Aorta (tissue), 5 donors: ENCODE measurements around the gene PTPRCAP. TPM values are rescaled to one million over a fixed set of nuclear protein-coding genes. Genes with fewer than 3 reads are reported as not detected.
"Not testable (repeated sequence)": the region's sequence is repeated elsewhere in the genome, so short reads cannot be mapped to it uniquely, and the experiment has no call there.

ENCODE experiments used
- ATAC-seq: fragments of 200-7000 bp; cut with Tn5 transposase; one replicate; pipeline ENCODE4 v1.9.1; 2022; ENCODE audit warnings: moderate library complexity; ENCODE audit not compliant: low FRiP score
- DNase-seq, 2 donors: peaks; one replicate each; pipeline ENCODE4 v3.0.0-alpha.2; 2020
- H3K27ac ChIP-seq, 2 donors: one replicate each; pipeline ENCODE4 v1.5.1; 2013; ENCODE audit warnings: low read length in 2 of 2, mild to moderate bottlenecking in 2 of 2, moderate library complexity in 2 of 2, control low read depth in 1 of 2, inconsistent platforms in 1 of 2, low read depth in 1 of 2
- H3K27me3 ChIP-seq, 2 donors: one replicate each; pipeline ENCODE4 v1.6.1; 2013; ENCODE audit warnings: control low read depth in 1 of 2, low read length in 1 of 2, mild to moderate bottlenecking in 1 of 2, moderate library complexity in 1 of 2; ENCODE audit not compliant: insufficient read depth in 2 of 2, control insufficient read depth in 1 of 2
- H3K36me3 ChIP-seq, 2 donors: one replicate each; pipeline ENCODE4 v1.6.1; 2013; ENCODE audit warnings: control low read depth in 1 of 2, low read length in 1 of 2, mild to moderate bottlenecking in 1 of 2; ENCODE audit not compliant: insufficient read depth in 2 of 2, control insufficient read depth in 1 of 2
- H3K4me1 ChIP-seq, 2 donors: one replicate each; pipeline ENCODE4 v1.6.1; 2013; ENCODE audit warnings: low read length in 2 of 2, control low read depth in 1 of 2, mild to moderate bottlenecking in 1 of 2, moderate library complexity in 1 of 2; ENCODE audit not compliant: insufficient read depth in 2 of 2, control insufficient read depth in 1 of 2
- H3K4me3 ChIP-seq, 2 donors: one replicate each; pipeline ENCODE4 v1.5.1; 2013; ENCODE audit warnings: low read length in 2 of 2, control low read depth in 1 of 2, mild to moderate bottlenecking in 1 of 2
- H3K9me3 ChIP-seq: one replicate; pipeline ENCODE4 v1.6.1; 2013; ENCODE audit warnings: mild to moderate bottlenecking, low read length; ENCODE audit not compliant: control insufficient read depth
- WGBS, 2 donors: extraction: QIAGEN DNeasy Blood & Tissue Kit; methylation state at CpG; one replicate each; pipeline ENCODE4 v1.1.7; 2013; 5-methylcytosine and 5-hydroxymethylcytosine counted together
- intact Hi-C, 2 donors: fragments of 100-400 bp; cut with DNase I; formaldehyde crosslinking; loops; one replicate each; pipeline versions ENCODE4 v1.14.2 to v1.15.0; 2022
- long read RNA-seq, 2 donors: library from polyadenylated mRNA; unstranded; transcript quantifications; one replicate each; pipeline ENCODE4 v2.0.0, GENCODE V29; 2020 to 2021
- polyA plus RNA-seq, 2 donors: library from polyadenylated mRNA; stranded (reverse); fragments of 200-250 nt; gene quantifications; one replicate each; pipeline ENCODE4 v1.2.3, GENCODE V29; 2013
- total RNA-seq, 2 donors: library from RNA; stranded (reverse); fragmentation: NEBNext Ultra II Directional; extraction: Animal tissue kit (Norgen Biotek cat#: 25700); gene quantifications; one replicate each; pipeline ENCODE4 v1.2.1, GENCODE V29; 2021
- donor health status: healthy with polysubstance abuse.
- donor health status: Bipolar disorder and iron deficiency.
- donor health status: DM: no; HTN: no; CAD: no.
- donor health status: DM: no; HTN: no; CAD: no.
- donor health status: DM: yes; HTN: yes; CAD: no.

PTPRCAP gene, protein sequence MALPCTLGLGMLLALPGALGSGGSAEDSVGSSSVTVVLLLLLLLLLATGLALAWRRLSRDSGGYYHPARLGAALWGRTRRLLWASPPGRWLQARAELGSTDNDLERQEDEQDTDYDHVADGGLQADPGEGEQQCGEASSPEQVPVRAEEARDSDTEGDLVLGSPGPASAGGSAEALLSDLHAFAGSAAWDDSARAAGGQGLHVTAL
- total RNA-seq (1 to 10 TPM; 2.9 to 4.8 TPM), polyA plus RNA-seq (10 to 100 TPM in 1 of 2 donors, 1 to 10 TPM in 1; 2.0 to 13.8 TPM)
- long read RNA-seq, donor 1, partial matches to known transcripts, result 1 of 2 reads
- long read RNA-seq, donor 1, other reads (novel, unspliced or antisense), result 0 of 2 reads
- long read RNA-seq, donor 2, partial matches to known transcripts, result 0 of 2 reads
- long read RNA-seq, donor 2, other reads (novel, unspliced or antisense), result 1 of 2 reads

DNA sequence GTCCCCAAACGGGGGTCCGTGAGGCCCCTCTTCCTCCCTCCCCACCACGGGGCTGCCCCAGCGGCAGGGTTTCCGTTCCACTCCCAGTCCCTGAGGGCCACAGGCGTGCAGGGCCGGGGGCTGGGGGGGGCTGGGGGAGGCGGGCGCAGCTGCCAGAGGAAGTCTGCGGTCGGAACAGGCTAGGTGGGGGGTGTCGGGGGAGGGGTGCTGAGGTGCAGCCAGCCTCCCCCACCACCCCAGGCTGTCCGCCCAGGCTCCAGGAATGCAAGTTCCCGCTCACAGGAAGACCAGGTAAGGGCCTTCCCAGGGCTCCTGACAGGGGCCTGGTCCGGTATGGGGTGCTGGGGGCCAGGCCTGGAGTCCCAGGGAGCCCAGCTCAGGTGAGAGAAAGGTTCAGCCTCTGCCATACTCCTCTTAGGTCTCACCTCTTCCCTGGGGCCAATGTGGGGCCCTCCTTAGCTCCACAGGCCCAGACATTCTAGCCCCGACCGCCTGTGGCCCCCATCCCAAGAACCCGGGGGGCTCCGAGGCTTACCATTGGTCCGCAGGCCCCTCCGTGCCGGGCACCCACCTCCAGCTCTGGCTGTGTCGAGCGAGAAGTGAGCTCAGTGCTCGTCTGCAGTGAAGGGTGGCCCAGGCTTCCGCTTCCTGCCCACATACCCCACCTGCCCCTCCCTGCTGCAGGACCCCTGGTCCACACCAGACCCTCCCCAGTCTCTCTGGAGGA is at the start of gene PTPRCAP:
Gene PTPRCAP (minus strand): TSS at position 601 of the 727 bp plus-strand sequence. CDS start 63 bp downstream, at position 538.
- Histone ChIP-seq H3K27me3 (no peaks in the 10 kb centered on the region), H3K4me1 (no peaks in the 10 kb centered on the region), H3K4me3 (no peak within 1 kb of the TSS), H3K27ac (no peak within 1 kb of the TSS), H3K9me3 (no peaks in the 10 kb centered on the region), H3K36me3 (peaks cover 0 to 2% of the 10 kb centered on the region in 2 donors)
- DNase-seq, result peak in 1 of 2 donors; percentile 49
- intact Hi-C loops, result no loop called here
- 68 to 75% methylated on average over 17 to 26 of the region's 26 CpGs for WGBS, 2 donors
- no peak for ATAC-seq

GRCh38 chr11:67486481-67487195 is 49.2 kb upstream of the PTPRCAP start:
- H3K4me3 ChIP-seq, result no peak overlapping the region
- WGBS, 2 donors, result 87 to 89% methylated on average over 20 of the region's 20 CpGs
- H3K4me1 ChIP-seq, result peaks cover 0 to 3% of the 10 kb centered on the region in 2 donors
- ATAC-seq (no peak), DNase-seq (peak in 1 of 2 donors; percentile 37)
- H3K27ac ChIP-seq, result no peak overlapping the region
- intact Hi-C loops, result no loop called here
- no peaks in the 10 kb centered on the region for H3K9me3 ChIP-seq
- no peaks in the 10 kb centered on the region for H3K27me3 ChIP-seq
- no peaks in the 10 kb centered on the region for H3K36me3 ChIP-seq

DNA sequence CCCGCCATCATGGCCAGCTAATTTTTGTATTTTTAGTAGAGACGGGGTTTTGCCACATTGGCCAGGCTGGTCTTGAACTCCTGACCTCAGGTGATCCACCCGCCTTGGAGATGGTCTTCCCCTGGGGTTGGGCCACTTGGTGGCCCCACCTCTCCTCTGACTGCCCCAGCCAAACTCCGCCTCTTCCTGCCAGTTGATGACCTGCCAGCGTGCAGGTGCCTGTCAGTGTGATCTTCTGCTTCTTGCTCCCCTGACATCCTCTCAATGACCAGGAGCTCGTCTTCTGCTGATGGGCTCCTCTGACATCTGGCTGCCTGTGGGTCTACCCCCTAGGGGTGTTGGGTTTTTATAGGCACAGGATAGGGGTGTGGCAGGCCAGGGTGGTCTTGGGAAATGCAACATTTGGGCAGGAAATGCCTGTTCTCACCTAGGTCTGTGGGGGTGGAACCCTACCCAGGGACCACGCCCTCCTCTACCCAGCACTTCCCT is 48.4 kb upstream of the PTPRCAP start:
- H3K9me3 ChIP-seq, H3K27ac ChIP-seq, H3K27me3 ChIP-seq, ATAC-seq, H3K36me3 ChIP-seq, H3K4me3 ChIP-seq, H3K4me1 ChIP-seq, intact Hi-C loops: not testable (repeated sequence)
- DNase-seq, result peak in 1 of 2 donors; percentile 47
- WGBS, 2 donors, result 90 to 91% methylated on average over 7 of the region's 7 CpGs

DNA sequence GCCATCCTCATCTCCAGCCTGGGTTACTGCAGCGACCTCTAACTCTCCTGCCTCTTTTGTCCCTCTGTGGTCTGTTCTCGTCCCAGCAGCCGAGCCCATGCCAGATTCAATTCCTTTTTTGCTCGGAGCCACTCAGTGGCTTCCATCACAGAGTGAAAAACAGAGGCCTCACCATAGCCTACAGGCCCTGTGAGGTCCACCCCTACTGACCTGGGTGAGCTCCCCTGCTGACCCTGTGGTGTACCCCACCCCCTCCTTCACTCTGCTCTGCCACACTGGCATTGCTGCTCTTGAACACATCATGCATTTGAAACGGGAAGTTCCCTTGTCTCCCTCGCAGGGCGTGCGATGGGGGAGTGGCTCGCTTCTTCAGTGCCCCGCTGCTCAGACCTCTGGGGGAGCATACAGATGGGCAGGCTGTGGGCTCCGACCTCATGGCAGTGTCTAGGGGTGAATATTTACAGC is 47.4 kb upstream of the PTPRCAP start:
- peaks cover 0 to 3% of the 10 kb centered on the region in 2 donors for H3K4me1 ChIP-seq
- DNase-seq (peak; percentile 66 to 75), ATAC-seq (no peak)
- H3K36me3 ChIP-seq, result no peaks in the 10 kb centered on the region
- 77 to 81% methylated on average over 11 of the region's 11 CpGs for WGBS, 2 donors
- intact Hi-C loops, result no loop called here
- no peak overlapping the region for H3K27ac ChIP-seq
- H3K4me3 ChIP-seq, result no peak overlapping the region
- no peaks in the 10 kb centered on the region for H3K27me3 ChIP-seq
- no peaks in the 10 kb centered on the region for H3K9me3 ChIP-seq

DNA sequence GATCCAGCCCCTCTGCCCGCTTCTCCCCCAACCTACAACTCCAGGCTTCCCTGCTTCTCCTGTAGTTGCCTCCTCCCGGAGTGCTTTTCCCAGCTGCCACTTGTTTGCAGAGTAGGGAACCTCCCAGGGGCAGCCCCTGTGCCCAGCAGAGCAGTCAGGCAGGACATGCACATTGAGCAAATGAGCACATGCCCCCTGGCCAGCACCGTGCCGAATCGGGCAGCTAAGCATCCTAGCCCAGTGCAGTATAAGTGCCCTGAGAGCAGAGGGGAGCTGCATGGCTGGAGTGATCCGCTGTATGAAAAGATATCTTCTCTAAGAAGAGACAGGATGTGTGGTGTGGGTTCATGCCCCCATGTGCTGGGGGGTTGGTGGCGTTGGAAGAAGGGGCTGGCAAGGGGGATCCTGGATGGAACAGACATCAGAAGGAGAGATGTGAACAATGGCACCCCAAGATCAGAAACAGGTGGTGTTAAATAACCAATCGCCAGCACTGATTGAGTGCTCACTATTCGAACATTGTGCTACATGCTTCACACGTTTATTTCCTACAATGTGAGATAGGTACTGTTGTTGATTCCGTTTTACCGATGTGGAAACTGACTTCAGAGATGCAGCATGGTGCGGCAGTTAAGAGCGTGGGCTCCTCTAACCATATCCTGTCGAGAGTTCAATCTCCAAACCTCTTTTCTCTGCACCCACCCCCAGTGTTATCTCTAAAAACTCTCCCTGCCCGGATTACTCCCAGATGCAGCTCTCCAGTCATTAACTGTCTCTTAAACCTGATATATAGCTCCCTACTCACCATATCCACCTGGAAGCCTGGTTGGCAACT is 46.6 kb upstream of the PTPRCAP start:
- no peaks in the 10 kb centered on the region for H3K27me3 ChIP-seq
- WGBS, 2 donors, result 81 to 87% methylated on average over 16 of the region's 16 CpGs
- intact Hi-C loops, result no loop called here
- DNase-seq, result peak in 1 of 2 donors; percentile 24
- peaks cover 0 to 3% of the 10 kb centered on the region in 2 donors for H3K4me1 ChIP-seq
- no peaks in the 10 kb centered on the region for H3K9me3 ChIP-seq
- H3K4me3 ChIP-seq, result no peak overlapping the region
- no peaks in the 10 kb centered on the region for H3K36me3 ChIP-seq
- no peak for ATAC-seq
- H3K27ac ChIP-seq, result no peak overlapping the region

DNA sequence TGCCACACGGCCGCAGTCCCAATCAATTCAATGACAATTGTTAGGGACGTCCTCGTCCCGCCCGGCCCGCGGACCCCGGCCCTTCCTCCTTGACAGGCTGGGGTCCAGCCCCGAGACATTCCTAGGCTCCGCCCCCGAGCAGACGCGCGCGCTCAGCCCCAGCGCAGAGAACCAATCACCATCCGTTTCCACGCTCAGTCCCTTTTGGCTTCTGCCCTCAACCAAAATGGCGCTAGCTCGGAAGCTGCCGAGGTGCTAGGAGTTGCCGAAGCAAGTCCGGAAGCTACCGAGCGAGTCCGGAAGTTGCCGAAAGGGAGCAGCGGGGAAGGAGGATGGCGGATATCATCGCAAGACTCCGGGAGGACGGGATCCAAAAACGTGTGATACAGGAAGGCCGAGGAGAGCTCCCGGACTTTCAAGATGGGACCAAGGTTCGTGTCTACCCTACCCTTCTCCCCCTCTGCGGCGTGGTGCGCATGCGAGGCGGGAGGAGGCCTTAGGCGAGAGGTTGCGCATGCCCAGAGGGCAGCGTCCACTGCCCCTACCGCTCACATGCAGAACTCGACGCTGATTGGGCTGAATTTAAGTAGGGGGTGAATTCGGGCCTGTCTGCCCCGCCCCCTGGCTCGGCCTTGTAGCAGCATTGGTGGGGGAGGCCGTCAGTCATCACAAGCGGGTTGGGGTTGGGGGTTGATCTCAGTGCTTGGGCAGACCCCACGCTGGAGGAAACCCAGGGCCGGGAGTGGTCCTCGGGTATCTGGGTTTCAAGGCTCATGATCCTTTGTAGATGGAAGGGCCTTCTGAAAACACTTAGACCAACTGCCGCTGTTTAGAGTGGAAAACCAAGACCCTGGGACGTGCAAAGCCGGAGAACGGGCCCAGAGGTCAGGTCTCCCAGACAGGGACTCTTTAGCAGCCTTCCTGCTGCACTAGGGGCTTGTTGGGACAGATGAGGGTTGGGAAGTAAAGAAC is 45.6 kb upstream of the PTPRCAP start, which contains the start of gene AIP:
Gene AIP (plus strand): TSS at position 200 of the 972 bp plus-strand sequence. CDS start 133 bp downstream, at position 333.
- intact Hi-C loops, result no loop called here
- no peaks in the 10 kb centered on the region for H3K9me3 ChIP-seq
- H3K27me3 ChIP-seq, result no peaks in the 10 kb centered on the region
- H3K4me1 ChIP-seq, result peaks cover 0 to 3% of the 10 kb centered on the region in 2 donors
- no peaks in the 10 kb centered on the region for H3K36me3 ChIP-seq
- peak within 1 kb of the TSS; percentile 2 to 49 for H3K4me3 ChIP-seq
- peak within 1 kb of the TSS in 1 of 2 donors; percentile 14 for H3K27ac ChIP-seq
- WGBS, 2 donors, result 8% methylated on average over 60 of the region's 60 CpGs
- ATAC-seq (peak; percentile 98), DNase-seq (peak; percentile 98)

DNA sequence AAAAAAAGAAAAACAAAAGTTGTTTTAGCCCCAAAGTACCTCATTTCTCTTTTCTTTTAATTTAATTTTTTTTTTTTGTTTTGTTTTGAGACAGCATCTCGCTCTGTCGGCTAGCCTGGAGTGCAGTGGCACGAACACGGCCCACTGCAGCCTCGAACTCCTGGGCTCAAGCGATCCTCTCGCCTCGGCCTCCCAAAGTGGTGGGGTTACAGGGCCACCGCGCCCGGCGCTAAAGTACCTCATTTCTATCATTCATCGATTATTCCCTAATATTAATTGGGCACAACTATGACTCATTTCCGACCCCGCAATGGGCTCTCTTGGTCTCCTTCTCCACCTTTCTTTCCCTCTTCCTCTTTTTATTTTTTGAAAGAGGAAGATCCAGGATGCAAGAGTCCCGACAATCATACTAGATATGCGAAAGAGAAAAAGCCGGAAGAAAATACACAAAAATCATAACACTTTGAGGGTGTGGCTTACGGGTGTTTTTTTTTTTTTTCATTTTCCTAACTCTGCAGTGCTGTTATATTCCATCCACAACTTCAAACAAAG is 44.9 kb upstream of the PTPRCAP start:
- 48 to 50% methylated on average over 19 of the region's 19 CpGs for WGBS, 2 donors
- intact Hi-C loops, result no loop called here
- Histone ChIP-seq H3K4me3 (peak overlapping the region in 1 of 2 donors; percentile 49), H3K36me3 (no peaks in the 10 kb centered on the region), H3K9me3 (no peaks in the 10 kb centered on the region), H3K4me1 (peaks cover 0 to 3% of the 10 kb centered on the region in 2 donors), H3K27me3 (no peaks in the 10 kb centered on the region), H3K27ac (no peak overlapping the region)
- DNase-seq, result no peak
- ATAC-seq, result no peak
